Type B pancreatic cell (in vitro differentiated cells): Measurements from ENCODE around the gene SCUBE3. TPM values are rescaled to one million over a fixed set of nuclear protein-coding genes. Genes with fewer than 3 reads are reported as not detected.

ENCODE experiments used
- DNase-seq: peaks from one replicate; pipeline ENCODE4 v3.0.0; 2021; ENCODE audit warnings: mixed read lengths; ENCODE audit not compliant: unreplicated experiment; ENCODE audit errors: extremely low spot score
- H3K27ac Mint-ChIP-seq: 2 replicates; pipeline ENCODE4 v1.8.0; 2021; ENCODE audit warnings: mild to moderate bottlenecking, mixed read lengths
- H3K27me3 Mint-ChIP-seq: 2 replicates; pipeline ENCODE4 v1.8.0; 2021; ENCODE audit warnings: mixed read lengths
- H3K36me3 Mint-ChIP-seq: 2 replicates; pipeline ENCODE4 v1.8.0; 2021; ENCODE audit warnings: mixed read lengths
- H3K4me1 Mint-ChIP-seq: one replicate; pipeline ENCODE4 v1.8.0; 2021; ENCODE audit warnings: mixed read lengths; ENCODE audit not compliant: unreplicated experiment
- H3K4me3 Mint-ChIP-seq: 2 replicates; pipeline ENCODE4 v1.8.0; 2021; ENCODE audit warnings: mild to moderate bottlenecking, mixed read lengths
- H3K9me3 Mint-ChIP-seq: 2 replicates; pipeline ENCODE4 v1.8.0; 2021; ENCODE audit warnings: mixed read lengths
- total RNA-seq: library from RNA; stranded (reverse); gene quantifications from 2 replicates; pipeline ENCODE4 v1.2.1, GENCODE V29; 2021; ENCODE audit warnings: low replicate concordance
- TF ChIP-seq, protein P1 (sequence below): fragments of 200-600 bp; sonication (generic); conservative IDR thresholded peaks from 2 replicates; pipeline ENCODE4 v1.5.0; 2021; ENCODE audit warnings: antibody characterized with exemption, mild to moderate bottlenecking

SCUBE3 gene
- total RNA-seq, 1 donor from 2014 or later, result 14.9 TPM

GRCh38 chr6:35240838-35241801 is 27.4 kb downstream of the SCUBE3 start:
- peaks cover 34% of the 10 kb centered on the region for H3K4me1 Mint-ChIP-seq
- TF ChIP-seq, protein P1, sequence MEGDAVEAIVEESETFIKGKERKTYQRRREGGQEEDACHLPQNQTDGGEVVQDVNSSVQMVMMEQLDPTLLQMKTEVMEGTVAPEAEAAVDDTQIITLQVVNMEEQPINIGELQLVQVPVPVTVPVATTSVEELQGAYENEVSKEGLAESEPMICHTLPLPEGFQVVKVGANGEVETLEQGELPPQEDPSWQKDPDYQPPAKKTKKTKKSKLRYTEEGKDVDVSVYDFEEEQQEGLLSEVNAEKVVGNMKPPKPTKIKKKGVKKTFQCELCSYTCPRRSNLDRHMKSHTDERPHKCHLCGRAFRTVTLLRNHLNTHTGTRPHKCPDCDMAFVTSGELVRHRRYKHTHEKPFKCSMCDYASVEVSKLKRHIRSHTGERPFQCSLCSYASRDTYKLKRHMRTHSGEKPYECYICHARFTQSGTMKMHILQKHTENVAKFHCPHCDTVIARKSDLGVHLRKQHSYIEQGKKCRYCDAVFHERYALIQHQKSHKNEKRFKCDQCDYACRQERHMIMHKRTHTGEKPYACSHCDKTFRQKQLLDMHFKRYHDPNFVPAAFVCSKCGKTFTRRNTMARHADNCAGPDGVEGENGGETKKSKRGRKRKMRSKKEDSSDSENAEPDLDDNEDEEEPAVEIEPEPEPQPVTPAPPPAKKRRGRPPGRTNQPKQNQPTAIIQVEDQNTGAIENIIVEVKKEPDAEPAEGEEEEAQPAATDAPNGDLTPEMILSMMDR, result peak; percentile 100
- no peaks in the 10 kb centered on the region for H3K9me3 Mint-ChIP-seq
- peak overlapping the region; percentile 29 for H3K27ac Mint-ChIP-seq
- H3K27me3 Mint-ChIP-seq, result no peaks in the 10 kb centered on the region
- H3K36me3 Mint-ChIP-seq, result peaks cover 23% of the 10 kb centered on the region
- no peak overlapping the region for H3K4me3 Mint-ChIP-seq
- DNase-seq, result peak; percentile 84

DNA sequence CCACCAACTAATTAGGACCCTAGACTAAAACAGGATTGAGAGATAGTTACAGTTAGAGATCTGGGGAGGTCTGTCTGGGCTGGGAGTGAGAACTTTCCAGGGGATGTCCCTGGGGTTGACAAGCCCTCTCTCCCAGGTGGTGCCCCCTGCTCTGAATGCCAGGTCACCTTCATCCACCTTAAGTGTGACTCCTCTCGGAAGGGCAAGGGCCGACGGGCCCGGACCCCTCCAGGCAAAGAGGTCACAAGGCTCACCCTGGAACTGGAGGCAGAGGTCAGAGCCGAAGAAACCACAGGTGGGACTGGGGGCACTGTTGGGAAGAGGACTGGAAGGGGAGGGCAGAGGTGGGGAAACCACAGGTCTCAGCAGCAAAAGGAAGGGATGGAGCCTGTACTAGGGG is 28.7 kb downstream of the SCUBE3 start:
- no peak overlapping the region for H3K4me3 Mint-ChIP-seq
- TF ChIP-seq, protein P1, result no peak
- H3K27me3 Mint-ChIP-seq, result no peaks in the 10 kb centered on the region
- peaks cover 20% of the 10 kb centered on the region for H3K36me3 Mint-ChIP-seq
- no peak overlapping the region for H3K27ac Mint-ChIP-seq
- H3K4me1 Mint-ChIP-seq, result peaks cover 28% of the 10 kb centered on the region
- DNase-seq, result no peak
- H3K9me3 Mint-ChIP-seq, result no peaks in the 10 kb centered on the region

DNA sequence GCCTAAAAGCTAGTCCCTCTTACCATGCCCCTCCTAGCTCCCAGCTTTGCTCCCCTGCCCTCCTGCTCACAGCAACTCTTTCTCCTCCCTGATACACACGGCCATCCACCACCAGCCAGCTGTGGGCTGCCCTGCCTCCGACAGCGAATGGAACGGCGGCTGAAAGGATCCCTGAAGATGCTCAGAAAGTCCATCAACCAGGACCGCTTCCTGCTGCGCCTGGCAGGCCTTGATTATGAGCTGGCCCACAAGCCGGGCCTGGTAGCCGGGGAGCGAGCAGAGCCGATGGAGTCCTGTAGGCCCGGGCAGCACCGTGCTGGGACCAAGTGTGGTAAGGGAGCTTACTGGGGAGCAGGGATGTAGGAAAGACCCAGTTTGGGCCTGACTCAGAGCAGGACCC is 29.1 kb downstream of the SCUBE3 start:
- peaks cover 26% of the 10 kb centered on the region for H3K4me1 Mint-ChIP-seq
- DNase-seq, result no peak
- H3K4me3 Mint-ChIP-seq, result no peak overlapping the region
- no peaks in the 10 kb centered on the region for H3K27me3 Mint-ChIP-seq
- peaks cover 20% of the 10 kb centered on the region for H3K36me3 Mint-ChIP-seq
- H3K9me3 Mint-ChIP-seq, result no peaks in the 10 kb centered on the region
- TF ChIP-seq, protein P1, result no peak
- H3K27ac Mint-ChIP-seq, result no peak overlapping the region

DNA sequence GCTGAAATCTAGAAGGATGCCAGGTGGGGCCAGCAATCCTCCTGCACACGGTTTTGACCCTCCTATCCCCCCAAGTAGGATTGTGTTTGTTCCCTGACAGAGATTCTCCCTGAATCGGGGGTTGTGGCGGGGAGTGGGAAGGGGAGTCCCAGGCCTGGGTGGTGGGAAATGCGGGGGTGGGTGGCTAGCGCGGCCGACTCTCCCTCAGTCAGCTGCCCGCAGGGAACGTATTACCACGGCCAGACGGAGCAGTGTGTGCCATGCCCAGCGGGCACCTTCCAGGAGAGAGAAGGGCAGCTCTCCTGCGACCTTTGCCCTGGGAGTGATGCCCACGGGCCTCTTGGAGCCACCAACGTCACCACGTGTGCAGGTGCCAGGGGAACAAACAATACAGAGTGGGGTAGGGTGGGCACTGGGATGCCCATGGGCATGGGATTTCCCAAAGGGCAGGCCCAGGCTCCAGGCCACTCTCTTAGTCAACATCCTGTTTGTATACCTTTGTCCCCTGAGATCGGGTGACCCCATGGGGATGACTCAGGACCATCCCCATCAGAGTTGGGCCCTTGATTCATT is 29.7 kb downstream of the SCUBE3 start:
- Mint-ChIP-seq H3K27ac (no peak overlapping the region), H3K4me1 (peaks cover 20% of the 10 kb centered on the region), H3K36me3 (peaks cover 20% of the 10 kb centered on the region), H3K4me3 (no peak overlapping the region), H3K9me3 (no peaks in the 10 kb centered on the region), H3K27me3 (no peaks in the 10 kb centered on the region)
- TF ChIP-seq, protein P1, result no peak
- DNase-seq, result no peak

DNA sequence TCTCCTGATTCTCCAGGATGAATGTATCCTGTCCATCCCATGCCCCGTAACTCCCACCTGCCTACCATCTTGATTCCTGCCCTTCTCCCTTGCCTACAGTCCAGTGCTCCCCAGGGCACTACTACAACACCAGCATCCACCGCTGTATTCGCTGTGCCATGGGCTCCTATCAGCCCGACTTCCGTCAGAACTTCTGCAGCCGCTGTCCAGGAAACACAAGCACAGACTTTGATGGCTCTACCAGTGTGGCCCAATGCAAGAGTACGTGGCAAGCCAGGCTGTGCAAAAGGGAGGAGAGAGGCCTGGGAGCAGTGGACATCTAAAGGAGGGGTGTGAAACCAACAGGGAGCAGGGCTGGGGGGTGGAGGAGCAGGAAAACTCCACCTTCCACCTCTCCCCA is 30.8 kb downstream of the SCUBE3 start:
- TF ChIP-seq, protein P1, result no peak
- peaks cover 11% of the 10 kb centered on the region for H3K4me1 Mint-ChIP-seq
- H3K4me3 Mint-ChIP-seq, result no peak overlapping the region
- H3K27ac Mint-ChIP-seq, result no peak overlapping the region
- no peak for DNase-seq
- H3K27me3 Mint-ChIP-seq, result no peaks in the 10 kb centered on the region
- no peaks in the 10 kb centered on the region for H3K9me3 Mint-ChIP-seq
- peaks cover 18% of the 10 kb centered on the region for H3K36me3 Mint-ChIP-seq
